Chondrocyte (in vitro differentiated cells): Measurements from ENCODE around the gene MANEA. TPM values are rescaled to one million over a fixed set of nuclear protein-coding genes. Genes with fewer than 3 reads are reported as not detected.
"Not testable (repeated sequence)": the region's sequence is repeated elsewhere in the genome, so short reads cannot be mapped to it uniquely, and the experiment has no call there.

ENCODE experiments used
- DNase-seq: peaks from one replicate; pipeline ENCODE4 v3.0.0; 2021; ENCODE audit warnings: mixed read lengths, low spot score
- H3K27ac Mint-ChIP-seq: one replicate; pipeline ENCODE4 v1.8.0; 2021; ENCODE audit warnings: mild to moderate bottlenecking, moderate library complexity, mixed read lengths; ENCODE audit not compliant: unreplicated experiment
- H3K27me3 Mint-ChIP-seq: 2 replicates; pipeline ENCODE4 v1.8.0; 2021; ENCODE audit warnings: low read depth, mixed read lengths
- H3K36me3 Mint-ChIP-seq: 2 replicates; pipeline ENCODE4 v1.8.0; 2021; ENCODE audit warnings: low read depth, mixed read lengths
- H3K4me1 Mint-ChIP-seq: 2 replicates; pipeline ENCODE4 v1.8.0; 2021; ENCODE audit warnings: low read depth, mild to moderate bottlenecking, mixed read lengths
- H3K4me3 Mint-ChIP-seq: one replicate; pipeline ENCODE4 v1.8.0; 2021; ENCODE audit warnings: mild to moderate bottlenecking, moderate library complexity, mixed read lengths; ENCODE audit not compliant: unreplicated experiment
- H3K9me3 Mint-ChIP-seq: 2 replicates; pipeline ENCODE4 v1.8.0; 2021; ENCODE audit warnings: low read depth, mixed read lengths
- CTCF ChIP-seq: fragments of 200-600 bp; sonication (generic); IDR thresholded peaks from 2 replicates; pipeline ENCODE4 v1.5.0; 2021; ENCODE audit warnings: antibody characterized with exemption, mild to moderate bottlenecking, moderate library complexity
- total RNA-seq: library from RNA; stranded (reverse); gene quantifications from 3 replicates; pipeline ENCODE4 v1.2.1, GENCODE V29; 2021

The MANEA gene
- total RNA-seq, 1 donor from 2014 or later: 12.0 TPM

DNA sequence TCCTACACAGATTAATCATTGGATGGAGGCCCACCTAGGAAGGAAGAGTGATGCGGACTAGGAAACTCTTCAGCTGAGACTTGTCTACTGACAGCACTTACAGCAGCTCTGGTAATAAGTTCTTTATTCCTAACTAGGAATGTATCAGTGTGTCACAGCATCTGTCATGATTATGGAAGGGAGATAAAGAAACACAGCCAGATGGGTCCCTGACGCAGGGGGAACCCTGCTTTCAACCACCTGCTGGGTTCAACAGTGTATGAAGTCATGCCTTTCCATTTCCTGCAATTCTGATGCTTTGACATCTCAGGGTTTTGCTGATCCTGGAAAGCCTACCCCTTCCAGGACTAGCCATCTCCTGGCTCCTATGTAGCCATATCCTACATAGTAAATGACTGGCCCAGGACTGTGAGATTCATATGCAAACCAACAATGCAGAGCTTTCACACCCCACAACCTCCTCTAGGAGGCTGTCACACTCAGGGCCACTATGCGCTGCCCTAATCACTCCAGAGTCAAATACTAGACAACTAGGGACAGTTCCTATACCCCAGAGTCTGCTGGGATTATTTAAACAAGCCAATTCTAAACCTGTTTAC lies 29.0 kb upstream of the MANEA start:
- DNase-seq: no peak
- H3K36me3 Mint-ChIP-seq: no peaks in the 10 kb centered on the region
- H3K4me1 Mint-ChIP-seq: no peaks in the 10 kb centered on the region
- no peak overlapping the region for H3K4me3 Mint-ChIP-seq
- no peak overlapping the region for H3K27ac Mint-ChIP-seq
- H3K27me3 Mint-ChIP-seq: peaks cover 15% of the 10 kb centered on the region
- H3K9me3 Mint-ChIP-seq: no peaks in the 10 kb centered on the region
- TF ChIP-seq CTCF: no peak

DNA sequence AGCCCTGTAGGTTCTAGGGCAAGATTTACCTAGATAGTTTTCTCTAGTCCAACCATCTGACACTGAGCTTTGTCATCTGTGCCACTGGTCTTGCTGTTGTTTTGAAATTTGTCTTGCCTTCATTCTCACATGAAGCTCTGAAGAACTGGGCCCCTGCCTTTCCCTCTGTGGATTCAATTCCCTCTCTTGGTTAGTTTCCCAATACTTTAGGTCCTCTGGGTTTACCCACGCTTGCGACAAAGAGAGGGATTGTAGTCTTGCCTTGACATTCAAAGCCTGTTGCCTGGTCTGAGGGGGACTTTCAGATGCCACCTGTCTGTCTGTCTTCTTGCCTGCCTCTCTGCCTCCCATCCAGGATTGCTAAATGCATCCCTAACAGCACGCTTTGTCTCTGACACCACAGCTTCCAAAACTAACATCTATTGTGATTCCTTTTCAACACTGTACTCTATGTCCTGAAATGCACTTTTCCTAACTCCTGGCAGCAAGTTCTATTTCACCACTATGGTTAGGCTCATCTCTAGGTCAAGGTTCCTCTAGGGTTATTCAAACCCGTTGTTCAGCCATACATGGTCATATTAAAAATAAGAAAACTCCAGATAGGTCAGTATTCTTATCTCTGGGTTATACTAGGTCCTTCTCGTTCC lies 25.5 kb upstream of the MANEA start:
- DNase-seq: no peak
- peaks cover 6% of the 10 kb centered on the region for H3K9me3 Mint-ChIP-seq
- no peak overlapping the region for H3K4me3 Mint-ChIP-seq
- H3K4me1 Mint-ChIP-seq: no peaks in the 10 kb centered on the region
- peaks cover 17% of the 10 kb centered on the region for H3K27me3 Mint-ChIP-seq
- H3K36me3 Mint-ChIP-seq: no peaks in the 10 kb centered on the region
- no peak overlapping the region for H3K27ac Mint-ChIP-seq
- no peak for TF ChIP-seq CTCF

DNA sequence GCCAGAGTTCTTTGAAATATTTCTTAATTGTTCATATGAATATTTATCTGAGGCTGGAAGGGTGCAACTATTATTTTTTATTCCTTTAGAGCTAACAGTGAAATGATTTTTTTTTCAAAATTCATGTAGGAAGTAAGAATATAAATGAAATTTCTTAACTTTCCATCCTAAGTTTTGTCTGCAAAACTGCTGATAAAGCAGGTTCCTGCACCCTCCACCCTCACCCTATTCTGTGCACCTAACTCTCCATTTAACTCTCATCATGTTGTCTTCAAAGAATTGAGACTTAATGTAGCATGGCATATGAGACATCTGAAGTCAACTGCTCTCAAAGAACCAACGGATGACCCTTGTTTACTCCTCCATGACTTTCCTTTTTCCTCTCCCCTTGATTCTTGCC lies 23.5 kb upstream of the MANEA start:
- Mint-ChIP-seq H3K27me3 (peaks cover 15% of the 10 kb centered on the region), H3K4me1 (no peaks in the 10 kb centered on the region), H3K4me3 (no peak overlapping the region), H3K36me3 (no peaks in the 10 kb centered on the region), H3K27ac (no peak overlapping the region), H3K9me3 (peaks cover 6% of the 10 kb centered on the region)
- TF ChIP-seq CTCF: no peak
- no peak for DNase-seq

- H3K9me3 Mint-ChIP-seq, H3K27me3 Mint-ChIP-seq, H3K4me3 Mint-ChIP-seq, DNase-seq, H3K27ac Mint-ChIP-seq, H3K4me1 Mint-ChIP-seq, H3K36me3 Mint-ChIP-seq: not testable (repeated sequence)
These were observed 16.4 kb upstream of the MANEA start for GRCh38 chr6:95560956-95561355.

DNA sequence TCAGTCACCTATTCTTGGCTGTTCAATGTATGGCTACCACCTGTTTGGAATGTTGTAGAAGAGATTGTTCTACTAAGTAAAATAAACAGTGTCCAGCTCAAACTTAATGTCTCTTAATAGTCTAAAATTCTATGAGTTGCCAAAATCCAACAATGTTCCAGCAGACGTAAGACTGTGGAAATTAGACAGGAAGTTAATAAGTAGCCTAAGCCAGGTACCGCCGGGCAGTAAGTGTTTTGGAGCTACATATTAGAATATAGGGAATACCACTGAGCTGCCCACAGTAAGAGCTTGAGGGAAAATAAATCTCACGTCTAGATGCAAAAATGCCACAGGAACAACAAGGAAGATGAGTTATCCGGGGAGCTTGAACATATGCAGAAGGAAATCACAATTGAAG lies 7.8 kb upstream of the MANEA start:
- Mint-ChIP-seq H3K9me3 (no peaks in the 10 kb centered on the region), H3K36me3 (no peaks in the 10 kb centered on the region), H3K27ac (no peak overlapping the region), H3K4me1 (no peaks in the 10 kb centered on the region), H3K4me3 (no peak overlapping the region), H3K27me3 (no peaks in the 10 kb centered on the region)
- TF ChIP-seq CTCF: no peak
- DNase-seq: no peak

- Mint-ChIP-seq H3K36me3 (no peaks in the 10 kb centered on the region), H3K27me3 (no peaks in the 10 kb centered on the region), H3K4me1 (peaks cover 13% of the 10 kb centered on the region), H3K9me3 (no peaks in the 10 kb centered on the region), H3K4me3 (no peak overlapping the region), H3K27ac (no peak overlapping the region)
- no peak for DNase-seq
- TF ChIP-seq CTCF: no peak
These were observed 5.2 kb upstream of the MANEA start for GRCh38 chr6:95572098-95572497.
